Measurements from ENCODE around the gene C20orf96.
"Not testable (repeated sequence)": the region's sequence is repeated elsewhere in the genome, so short reads cannot be mapped to it uniquely, and the experiment has no call there.

The C20orf96 gene, protein sequence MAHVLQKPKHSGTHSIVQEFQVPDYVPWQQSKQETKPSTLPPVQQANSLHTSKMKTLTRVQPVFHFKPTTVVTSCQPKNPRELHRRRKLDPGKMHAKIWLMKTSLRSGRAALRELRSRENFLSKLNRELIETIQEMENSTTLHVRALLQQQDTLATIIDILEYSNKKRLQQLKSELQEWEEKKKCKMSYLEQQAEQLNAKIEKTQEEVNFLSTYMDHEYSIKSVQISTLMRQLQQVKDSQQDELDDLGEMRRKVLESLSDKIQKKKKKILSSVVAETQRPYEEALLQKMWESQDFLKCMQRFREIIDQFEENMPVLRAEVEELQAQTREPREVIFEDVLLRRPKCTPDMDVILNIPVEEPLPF
- 2.0 to 2.2 reads per million in 2 donors for total RNA-seq

DNA sequence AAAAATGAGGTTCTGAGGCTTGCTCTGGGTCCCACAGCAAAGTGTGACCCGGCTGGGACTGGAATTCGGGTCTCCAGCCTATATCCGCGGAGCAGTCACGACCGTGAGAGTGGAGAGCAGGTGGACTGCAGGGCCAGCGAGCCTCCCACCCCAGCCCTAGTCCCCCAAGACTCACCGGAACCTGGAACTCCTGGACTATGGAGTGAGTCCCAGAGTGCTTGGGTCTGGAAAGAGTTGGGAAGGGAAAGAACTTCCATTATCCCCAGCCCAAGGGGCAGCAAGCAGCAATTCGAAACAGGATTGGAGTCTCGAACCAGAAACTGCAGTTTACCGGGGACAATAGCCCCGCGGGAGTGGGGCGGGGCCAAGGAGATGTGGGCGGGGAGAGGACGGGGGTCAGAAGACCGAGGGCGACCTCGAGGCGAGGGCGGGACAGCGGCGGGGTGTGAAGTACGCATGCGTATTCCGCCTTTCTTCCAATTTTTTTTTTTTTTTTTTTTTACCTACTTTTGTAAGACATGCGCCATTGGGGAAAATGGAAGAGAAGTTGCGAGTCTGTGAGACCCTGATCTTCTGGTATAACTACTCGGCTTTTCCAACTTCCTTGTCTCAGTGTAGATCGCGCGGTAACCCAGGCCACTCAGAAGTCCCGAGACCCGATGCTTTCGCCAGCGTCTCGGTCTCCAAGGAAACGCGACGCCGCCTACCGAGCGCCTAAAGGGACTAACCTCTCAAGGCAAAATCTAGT lies at the start of gene C20orf96:
TSS of gene C20orf96 (minus strand) at position 667 of the 748 bp plus-strand sequence. CDS start at position 527, 140 bp downstream.
- peak; percentile 69 for DNase-seq

DNA sequence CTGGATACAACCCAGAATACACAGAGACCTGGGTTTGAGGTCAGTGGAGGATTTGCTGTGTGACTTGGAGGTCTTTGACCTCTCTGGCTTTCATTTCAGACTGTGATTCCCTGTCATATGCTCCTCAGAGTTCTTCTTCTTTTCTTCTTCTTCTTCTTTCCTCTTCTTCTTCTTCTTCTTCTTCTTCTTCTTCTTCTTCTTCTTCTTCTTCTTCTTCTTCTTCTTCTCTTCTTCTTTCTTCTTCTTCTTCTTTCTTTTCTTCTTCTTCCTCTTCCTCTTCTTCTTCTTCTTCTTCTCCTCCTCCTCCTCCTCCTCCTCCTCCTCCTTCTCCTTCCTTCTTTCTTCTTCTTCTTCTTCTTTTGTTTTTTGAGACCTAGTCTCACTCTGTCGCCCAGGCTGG lies 45.5 kb upstream of the C20orf96 start:
- DNase-seq = not testable (repeated sequence)

DNA sequence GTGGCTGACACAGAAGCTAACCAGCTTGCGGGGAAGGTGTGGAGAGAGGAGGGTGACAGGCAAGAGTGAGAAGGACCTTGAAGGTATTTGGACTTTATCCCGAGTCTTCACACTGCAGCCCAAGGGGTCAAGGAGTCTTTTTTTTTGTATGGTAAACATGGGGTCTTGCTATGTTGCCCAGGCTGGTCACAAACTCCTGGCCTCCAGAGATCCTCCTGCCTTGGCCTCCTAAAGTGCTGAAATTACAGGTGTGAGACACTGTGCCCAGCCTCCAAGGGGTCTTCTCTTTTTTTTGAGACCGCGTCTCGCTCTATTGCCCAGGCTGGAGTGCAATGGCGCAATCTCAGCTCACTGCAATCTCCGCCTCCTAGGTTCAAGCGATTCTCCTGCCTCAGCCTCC lies 44.0 kb upstream of the C20orf96 start:
- no peak for DNase-seq

DNA sequence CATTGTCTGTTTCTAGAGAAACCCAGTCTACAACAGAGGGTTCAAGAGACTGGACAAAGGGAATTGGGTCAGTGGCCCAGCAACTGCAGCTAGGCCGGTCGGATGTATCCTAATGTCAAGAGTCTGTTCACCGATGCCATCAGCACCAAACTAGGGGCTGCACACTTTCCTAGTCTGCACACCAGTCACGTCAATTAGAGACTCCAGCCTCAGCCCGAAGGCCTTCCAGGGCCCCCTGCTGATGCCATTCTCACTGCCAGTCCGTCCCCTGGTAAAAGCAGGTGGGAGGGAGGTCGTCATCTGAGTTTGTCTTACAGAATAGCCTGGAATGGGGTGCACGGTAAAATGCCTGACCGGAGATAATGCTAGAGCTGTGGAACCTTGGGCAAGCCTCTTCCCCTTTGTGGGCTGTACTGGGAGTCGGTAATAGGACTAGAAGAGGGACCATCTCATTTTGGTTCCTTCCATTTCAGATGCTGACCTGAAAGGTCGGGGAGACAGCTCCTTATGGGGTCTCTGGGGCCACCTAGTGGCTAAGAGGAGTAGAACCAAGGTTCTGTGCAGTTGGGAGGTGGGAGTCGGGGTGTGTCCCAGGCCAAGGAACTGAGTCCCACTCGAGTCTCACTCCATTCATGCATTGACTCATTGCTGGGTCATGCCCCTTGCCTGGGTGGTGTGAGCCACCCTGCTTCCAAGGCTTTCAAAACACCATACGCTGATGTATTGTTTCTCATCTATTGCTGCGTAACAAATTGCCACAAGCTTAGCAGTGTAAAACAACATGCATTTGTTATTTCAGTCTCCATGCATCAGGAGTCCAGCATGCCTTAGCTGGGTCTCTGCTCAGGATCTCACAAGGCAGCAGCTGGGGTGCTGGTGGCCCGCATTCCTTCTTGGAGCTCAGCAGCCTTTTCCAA lies 39.9 kb upstream of the C20orf96 start:
- no peak for DNase-seq

DNA sequence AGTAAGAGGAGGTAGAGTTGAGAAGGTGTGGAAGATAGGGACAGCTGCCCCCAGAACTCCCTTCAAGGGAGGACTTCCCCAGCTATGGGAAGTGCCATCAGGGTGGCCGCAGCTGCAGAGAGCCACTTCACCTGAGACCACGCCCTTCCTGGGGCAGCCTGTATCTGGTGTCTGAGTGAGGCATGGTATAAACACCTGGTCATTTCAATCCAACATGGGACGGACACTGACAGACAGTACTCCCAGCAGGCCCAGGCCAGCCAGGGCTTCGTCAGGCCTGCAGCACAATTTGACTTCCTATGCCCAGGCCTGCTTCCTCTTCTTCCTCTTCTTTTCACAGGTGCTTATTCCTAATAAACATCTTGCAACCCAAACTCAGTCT lies 39.3 kb upstream of the C20orf96 start:
- no peak for DNase-seq

DNA sequence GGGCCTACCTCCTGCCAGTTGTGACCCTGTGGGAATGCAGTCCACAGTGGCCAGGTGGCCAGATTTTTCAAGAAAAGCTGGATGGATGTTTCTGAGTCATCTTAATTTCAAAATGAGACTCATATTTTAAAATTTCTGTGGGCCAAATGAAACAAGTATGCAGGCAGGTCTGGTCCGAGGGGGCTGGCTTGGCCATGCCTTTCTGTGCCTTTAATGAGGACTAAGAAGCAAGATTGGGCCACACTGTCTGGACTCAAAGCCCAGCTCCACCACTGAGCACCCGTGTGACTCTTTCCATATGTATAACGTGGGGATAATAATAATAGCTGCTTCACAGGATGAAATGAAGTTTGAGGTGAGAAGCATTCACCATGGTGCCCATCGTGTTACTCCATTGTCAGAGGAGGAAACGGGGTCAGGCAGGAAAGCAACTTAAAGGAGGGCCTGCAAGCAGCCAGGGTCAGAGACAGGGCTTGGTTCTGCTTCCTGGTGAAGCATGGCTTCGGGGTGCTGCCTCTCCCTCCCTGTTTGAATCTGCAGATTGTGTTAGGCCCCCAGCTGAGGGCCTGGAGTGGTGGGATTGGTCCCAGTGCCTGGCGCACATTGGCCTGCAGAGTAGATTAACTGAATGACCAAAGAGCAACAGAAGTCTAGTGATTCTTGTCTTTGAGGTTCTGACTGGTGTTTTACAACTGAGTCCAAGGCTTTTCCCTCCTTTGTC lies 38.6 kb upstream of the C20orf96 start:
- no peak for DNase-seq

DNA sequence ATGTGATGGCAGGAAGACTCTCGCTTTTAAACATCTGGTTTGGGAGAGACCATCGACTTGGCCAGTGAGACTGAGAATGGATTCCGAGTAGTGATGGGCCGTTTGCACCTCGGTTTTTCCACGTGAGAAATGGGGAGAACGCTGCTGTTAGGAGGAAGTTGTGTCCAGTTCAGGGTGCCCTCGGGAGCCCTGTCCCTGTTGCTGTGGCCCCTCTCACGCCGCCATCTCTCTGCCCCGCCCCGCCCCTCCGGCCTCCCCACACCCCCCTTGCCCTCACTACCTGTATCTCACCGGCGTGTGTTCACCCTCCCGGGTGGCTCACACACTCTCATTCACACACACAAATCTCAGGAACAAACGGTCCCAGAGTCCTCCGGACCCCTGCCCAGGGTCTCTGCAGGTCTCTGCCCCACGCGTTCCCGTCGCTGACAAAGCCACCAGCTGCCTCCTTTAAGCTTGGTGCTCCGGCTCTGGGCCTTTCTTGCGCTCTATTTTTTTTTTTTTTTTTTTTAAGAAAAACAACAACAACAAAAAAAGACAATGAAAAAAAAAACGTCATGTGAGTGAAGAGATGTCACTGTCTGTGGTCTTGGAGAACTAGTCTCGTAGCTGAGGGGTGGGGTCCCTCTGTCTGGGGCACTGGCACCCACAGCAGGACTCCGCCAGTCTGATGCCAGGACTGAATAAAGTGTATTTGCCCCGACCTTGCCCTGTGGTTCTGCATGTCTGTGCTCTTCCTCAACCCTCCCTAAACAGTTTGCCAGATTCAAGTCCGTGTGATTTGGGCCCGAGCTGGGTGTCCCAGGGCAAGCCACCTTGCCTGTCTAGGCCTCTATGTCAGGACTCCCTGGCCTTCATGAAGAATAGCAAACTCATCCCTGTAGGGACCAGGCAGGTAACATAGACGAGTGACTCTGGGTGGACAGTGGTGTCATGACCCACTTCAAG lies 37.8 kb upstream of the C20orf96 start:
- DNase-seq = no peak

DNA sequence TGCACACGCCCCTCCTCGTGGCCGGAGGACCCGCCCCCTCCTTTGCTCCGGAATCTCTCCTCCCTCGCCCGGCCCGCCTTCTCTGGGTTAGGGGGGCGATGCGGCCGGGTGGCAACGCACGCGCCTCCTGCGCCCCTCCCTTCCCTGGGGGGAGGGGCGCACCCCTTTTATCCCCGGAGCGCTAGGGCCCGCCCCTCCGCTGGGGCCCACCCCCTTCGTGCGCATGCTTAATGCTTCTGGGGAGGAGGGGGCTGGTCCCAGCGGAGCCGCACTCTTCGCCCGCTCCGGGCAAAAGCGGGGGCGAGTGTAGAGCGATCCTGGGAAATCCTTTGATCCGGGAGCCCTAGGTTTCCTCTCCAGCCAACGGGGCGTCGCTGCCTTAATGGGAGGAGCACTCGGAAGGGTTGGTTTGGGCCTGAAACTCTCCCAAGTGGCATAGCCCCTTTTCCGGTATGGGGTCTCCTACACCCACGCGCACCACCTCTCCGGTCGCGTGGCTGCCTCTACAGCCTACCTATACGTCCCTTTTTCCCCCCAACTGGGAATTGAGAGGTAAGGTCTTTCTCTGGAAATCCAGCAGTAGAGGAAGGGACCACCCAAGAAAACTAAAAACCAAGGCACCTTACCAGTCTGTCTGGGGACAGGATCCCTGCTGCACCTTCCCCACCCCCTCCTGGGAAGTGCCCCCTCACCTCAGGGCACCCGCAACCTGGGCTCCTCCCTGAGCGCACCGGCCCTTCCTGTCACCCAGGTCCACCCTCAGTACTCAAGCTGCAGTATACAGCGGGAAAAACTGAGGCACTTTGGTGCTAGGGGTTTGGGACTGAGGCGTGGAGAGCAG lies 36.9 kb upstream of the C20orf96 start:
- peak; percentile 42 for DNase-seq

DNA sequence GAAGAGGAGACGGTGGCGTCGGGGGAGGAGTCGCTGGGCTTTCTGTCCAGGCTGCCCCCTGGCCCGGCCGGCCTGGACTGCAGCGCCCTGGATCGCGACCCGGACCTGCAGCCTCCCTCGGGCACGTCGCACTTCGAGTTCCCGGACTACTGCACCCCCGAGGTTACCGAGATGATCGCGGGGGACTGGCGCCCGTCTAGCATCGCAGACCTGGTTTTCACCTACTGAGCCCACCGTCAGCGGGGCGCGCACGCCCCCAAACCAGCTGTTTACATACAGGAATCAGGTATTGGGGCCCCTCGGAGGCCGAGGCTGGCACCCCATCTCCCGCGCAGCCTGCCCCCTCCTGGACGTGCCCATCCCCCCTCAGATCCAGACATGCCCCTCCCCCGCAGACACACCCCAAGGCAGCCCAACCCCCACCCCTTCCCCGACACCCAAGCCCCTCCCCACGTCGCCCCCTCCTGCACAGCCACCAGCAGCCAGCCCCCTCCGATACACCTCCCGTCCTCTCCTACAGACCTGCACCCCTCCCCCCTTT lies 36.2 kb upstream of the C20orf96 start:
- DNase-seq = no peak

DNA sequence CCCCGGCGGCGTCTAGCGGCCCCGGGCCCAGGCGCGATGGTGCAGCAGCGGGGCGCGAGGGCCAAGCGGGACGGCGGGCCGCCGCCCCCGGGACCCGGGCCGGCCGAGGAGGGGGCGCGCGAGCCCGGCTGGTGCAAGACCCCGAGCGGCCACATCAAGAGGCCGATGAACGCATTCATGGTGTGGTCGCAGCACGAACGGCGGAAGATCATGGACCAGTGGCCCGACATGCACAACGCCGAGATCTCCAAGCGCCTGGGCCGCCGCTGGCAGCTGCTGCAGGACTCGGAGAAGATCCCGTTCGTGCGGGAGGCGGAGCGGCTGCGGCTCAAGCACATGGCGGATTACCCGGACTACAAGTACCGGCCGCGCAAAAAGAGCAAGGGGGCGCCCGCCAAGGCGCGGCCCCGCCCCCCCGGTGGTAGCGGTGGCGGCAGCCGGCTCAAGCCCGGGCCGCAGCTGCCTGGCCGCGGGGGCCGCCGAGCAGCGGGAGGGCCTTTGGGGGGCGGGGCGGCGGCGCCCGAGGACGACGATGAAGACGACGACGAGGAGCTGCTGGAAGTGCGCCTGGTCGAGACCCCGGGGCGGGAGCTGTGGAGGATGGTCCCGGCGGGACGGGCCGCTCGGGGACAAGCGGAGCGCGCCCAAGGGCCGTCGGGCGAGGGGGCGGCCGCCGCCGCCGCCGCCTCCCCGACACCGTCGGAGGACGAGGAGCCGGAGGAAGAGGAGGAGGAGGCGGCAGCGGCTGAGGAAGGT lies 35.5 kb upstream of the C20orf96 start:
- DNase-seq = peak; percentile 36

DNA sequence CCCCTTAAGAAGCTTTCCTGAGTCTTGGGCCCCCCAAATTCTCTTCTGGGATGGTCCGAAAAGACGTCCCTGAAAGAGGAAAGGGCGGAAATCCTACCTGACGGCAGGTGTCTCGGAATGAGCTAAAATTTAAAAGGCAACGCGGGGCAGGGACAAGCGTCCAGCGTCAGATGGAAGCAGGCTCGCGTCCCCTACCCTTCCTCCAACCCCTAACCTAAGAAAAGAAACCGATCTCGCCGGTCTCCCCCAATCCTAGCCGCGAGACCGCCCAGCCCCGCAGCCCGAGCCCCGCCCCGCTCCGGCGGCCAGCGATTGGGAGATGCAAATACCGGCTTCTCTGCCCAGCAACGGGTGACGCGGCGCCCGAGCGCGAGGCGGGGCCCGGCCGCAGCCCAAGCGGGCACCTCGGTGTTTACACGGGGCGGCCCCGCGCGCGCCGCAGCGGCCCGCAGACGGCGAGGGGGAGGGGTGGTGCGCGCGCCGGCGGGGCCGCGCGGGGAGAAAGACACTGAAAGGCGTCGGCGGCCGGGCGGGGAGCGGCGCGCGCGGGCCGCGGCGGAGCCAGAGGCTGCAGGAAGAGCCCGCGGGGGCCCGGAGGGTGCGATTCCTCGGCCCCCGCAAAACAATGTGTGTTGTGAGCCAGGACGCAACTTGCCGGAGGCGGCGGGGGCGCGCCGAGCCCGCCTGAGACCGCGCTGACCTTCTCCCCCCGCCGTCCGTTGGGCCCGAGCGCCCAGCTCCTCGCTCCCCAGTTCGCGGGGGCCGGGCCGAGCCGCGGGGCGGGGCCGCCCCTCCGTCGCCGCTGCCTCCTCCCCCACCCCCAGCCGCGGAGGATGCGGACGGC lies 34.7 kb upstream of the C20orf96 start, which contains the start of gene SOX12:
TSS of gene SOX12 (plus strand) at position 508 of the 844 bp plus-strand sequence. CDS start 373 bp downstream, outside the sequence.
- DNase-seq = peak; percentile 96

DNA sequence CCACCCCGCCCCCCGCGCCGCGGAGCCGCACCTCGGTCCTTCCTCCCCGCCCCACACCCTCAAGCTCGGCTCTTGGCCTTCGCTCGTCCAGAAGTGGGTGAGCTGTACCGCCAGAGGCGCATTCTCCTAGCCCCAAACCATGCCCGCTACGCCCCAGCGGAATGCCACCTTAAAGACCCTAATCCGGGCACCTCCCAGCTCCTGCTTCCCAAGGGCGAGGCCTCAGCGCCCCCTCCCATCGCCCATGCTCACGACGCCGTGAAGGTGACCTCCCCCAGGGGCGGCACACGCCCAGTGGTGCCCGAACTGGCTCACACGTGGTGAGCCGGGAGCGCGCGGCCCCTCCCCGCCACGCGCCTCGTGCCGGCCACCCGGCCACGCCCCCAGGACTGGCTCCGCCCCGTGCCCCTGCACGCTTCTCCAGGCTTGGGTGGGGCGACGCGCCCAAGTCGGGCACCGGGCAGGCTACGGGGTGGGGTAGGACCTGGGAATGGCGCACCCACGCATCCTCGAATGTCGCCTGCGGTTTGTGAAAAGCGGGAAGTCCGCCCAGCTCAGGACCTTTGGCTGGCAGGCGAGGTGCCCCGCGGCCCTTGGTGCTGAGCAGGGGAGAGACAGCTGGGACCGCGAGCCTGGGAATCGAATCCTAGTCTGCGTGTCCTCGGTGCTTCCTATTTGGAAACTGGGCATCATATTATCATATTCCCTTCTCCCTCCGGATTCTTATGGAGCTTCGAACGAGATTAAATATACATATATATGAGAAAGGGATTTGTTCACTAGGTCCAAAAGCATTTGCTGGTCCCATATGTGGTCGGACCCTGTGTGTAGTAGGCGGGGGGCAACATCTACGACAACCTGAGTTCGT lies 33.9 kb upstream of the C20orf96 start:
- DNase-seq = peak; percentile 78

DNA sequence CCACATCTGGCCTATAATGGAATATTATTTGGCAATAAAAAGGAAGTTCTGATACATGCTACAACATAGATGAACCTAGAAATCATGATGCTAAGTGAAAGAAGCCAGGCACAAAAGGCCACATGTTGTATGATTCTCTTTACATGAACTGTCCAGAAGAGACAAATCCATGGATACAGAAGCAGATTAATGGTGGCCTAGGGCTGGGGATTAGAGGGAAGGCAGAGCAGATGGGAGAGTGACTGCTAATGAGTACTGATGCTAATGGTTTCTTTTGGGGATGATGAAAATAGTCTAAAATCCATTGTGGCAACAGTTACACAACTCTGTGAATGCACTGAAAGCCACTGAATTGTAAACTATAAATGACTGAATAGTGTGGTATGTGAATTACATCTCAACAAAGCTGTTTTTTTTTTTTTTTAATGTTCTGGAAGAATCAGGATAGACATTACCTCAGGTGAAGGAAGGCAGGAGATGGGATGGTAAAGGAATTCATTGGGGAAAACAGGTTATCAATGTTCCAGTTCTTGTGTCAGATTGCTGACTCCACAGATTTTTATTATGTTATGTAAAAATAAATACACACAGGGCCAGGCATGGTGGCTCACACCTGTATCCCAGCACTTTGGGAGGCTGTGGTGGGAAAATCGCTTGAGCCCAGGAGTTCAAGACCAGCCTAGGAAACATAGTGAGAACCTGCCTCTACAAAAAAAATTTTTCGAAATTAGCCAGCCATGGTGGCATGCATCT lies 25.9 kb upstream of the C20orf96 start:
- no peak for DNase-seq

DNA sequence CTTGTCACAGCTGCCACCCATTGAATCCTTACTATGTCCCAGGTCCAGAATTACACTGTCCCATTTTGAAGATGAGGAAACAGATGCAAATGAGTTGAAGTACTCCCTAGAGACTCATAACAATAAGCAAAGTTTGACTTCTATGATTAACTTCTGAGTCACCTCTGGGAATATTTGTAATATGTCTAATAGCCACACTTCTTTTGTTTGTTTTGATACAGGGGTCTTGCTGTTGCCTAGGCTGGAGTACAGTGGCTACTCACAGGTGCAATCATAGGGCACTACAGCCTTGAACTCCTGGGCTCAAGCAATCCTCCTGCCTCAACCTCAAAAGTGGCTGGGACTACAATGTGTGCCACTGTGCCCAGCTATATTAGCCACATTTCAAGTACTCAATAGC lies 23.4 kb upstream of the C20orf96 start:
- no peak for DNase-seq

DNA sequence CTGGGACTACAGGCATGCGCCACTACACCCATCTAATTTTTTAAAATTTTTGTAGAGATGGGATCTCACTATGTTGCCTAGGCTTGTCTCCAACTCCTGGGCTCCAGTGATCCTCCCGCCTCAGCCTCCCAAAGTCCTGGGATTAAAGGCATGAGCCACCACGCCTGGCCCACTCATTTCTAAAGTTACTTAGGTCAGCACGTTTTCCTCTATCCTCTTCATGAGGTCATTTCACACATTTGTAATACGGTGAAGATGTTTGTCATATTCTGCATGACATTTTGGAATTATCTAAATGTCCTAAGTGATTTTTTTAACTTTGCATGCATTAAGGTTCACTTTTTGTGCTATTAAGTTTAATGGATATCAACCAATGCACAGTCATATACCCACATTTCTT lies 22.9 kb upstream of the C20orf96 start:
- DNase-seq = no peak

DNA sequence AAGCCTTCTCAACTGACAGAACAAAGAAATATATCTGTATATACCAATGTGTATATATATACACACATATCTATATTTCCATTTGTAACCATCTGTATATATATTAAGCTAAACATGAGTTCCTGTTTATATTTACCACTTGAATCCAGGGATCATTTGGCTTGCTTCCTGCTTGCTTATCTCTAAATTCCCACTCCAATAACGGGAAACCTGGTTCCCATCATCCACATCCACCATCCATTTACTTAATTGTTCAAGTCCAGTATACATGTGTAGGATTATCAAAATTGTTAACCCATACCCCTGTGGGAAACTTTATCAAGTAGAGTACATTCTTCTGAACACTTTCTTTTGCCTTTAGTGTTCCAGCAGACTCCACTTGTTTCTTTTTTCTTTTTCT lies 22.3 kb upstream of the C20orf96 start:
- DNase-seq = no peak
